Panc1 (cell line): ENCODE results near the gene FITM2. TPM values are rescaled to one million over a fixed set of nuclear protein-coding genes. Genes with fewer than 3 reads are reported as not detected.
"Not testable (repeated sequence)": the region's sequence is repeated elsewhere in the genome, so short reads cannot be mapped to it uniquely, and the experiment has no call there.

Source experiments
- ATAC-seq: fragments of 200-7000 bp; cut with Tn5 transposase; 2 replicates; pipeline ENCODE4 v1.9.1; 2020; ENCODE audit warnings: mild to moderate bottlenecking, moderate library complexity
- BruUV-seq: library from RNA; stranded (reverse); fragments of 400-500 nt; replicated peaks from 2 replicates; lab custom pipeline; 2021; lab: Mats Ljungman, UMichigan
- CTCF ChIA-PET: fragments of 300-600 bp; sonication (Branson Sonifier 250); formaldehyde crosslinking; loops from one replicate; lab custom pipeline; 2022; ENCODE audit warnings: antibody characterized with exemption; lab: Charles Lee
- POLR2A ChIA-PET: fragments of 300-600 bp; sonication (Branson Sonifier 250); formaldehyde crosslinking; loops from one replicate; lab custom pipeline; 2022; ENCODE audit warnings: antibody characterized with exemption; lab: Charles Lee
- DNase-seq: peaks from one replicate; pipeline ENCODE4 v3.0.0-alpha.2; 2010; ENCODE audit warnings: low read depth, low spot score
- H3K27ac ChIP-seq: 2 replicates; pipeline ENCODE4 v1.5.1; 2011; ENCODE audit warnings: mild to moderate bottlenecking, low read length, inconsistent platforms
- H3K27me3 ChIP-seq: fragments of 200-500 bp; sonication (Bioruptor generic); 2 replicates; pipeline ENCODE4 v1.6.0; 2014; ENCODE audit warnings: low read length, inconsistent platforms; ENCODE audit not compliant: control insufficient read depth, insufficient read depth
- H3K36me3 ChIP-seq: fragments of 200-500 bp; sonication (Bioruptor generic); 2 replicates; pipeline ENCODE4 v1.5.1; 2014; ENCODE audit warnings: inconsistent platforms, mild to moderate bottlenecking, low read length, moderate library complexity; ENCODE audit not compliant: control insufficient read depth, insufficient read depth
- H3K4me1 ChIP-seq: 2 replicates; pipeline ENCODE4 v1.5.1; 2011; ENCODE audit warnings: inconsistent platforms, mild to moderate bottlenecking, low read length, moderate library complexity; ENCODE audit not compliant: control insufficient read depth, insufficient read depth
- H3K4me3 ChIP-seq, 2 experiments: 2 replicates each; pipeline ENCODE4 v1.5.1; 2011 to 2012; ENCODE audit warnings: low read depth in 2 of 2, low read length in 2 of 2, mild to moderate bottlenecking in 2 of 2, inconsistent platforms in 1 of 2, moderate library complexity in 1 of 2
- H3K9me3 ChIP-seq: fragments of 200-500 bp; sonication (Bioruptor generic); 2 replicates; pipeline ENCODE4 v1.5.1; 2014; ENCODE audit warnings: low read depth, mild to moderate bottlenecking, inconsistent platforms, low read length, moderate library complexity; ENCODE audit not compliant: control insufficient read depth, insufficient read depth
- CTCF ChIP-seq: fragments of 450-650 bp; IDR thresholded peaks from 2 replicates; pipeline ENCODE4 v1.5.1; 2017; ENCODE audit warnings: mild to moderate bottlenecking
- POLR2AphosphoS5 ChIP-seq: IDR thresholded peaks from 2 replicates; pipeline ENCODE4 v1.6.1; 2012; ENCODE audit warnings: mild to moderate bottlenecking, low read depth, low read length, moderate library complexity
- SIN3A ChIP-seq: IDR thresholded peaks from 2 replicates; pipeline ENCODE4 v1.6.1; 2012; ENCODE audit warnings: low read depth, mild to moderate bottlenecking, low read length, moderate library complexity, borderline replicate concordance; ENCODE audit not compliant: insufficient read depth
- TCF7L2 ChIP-seq: IDR thresholded peaks from 2 replicates; pipeline ENCODE4 v1.6.1; 2011; ENCODE audit warnings: mild to moderate bottlenecking, low read depth, low read length, inconsistent platforms
- in situ Hi-C: cut with HindIII; loops from 2 replicates; pipeline ENCODE4 v1.10.0; 2016; ENCODE audit warnings: low sequenced_read_pairs, low pct_unique_long_range_greater_than_20kb
- intact Hi-C: fragments of 100-400 bp; cut with micrococcal nuclease; formaldehyde crosslinking; loops from one replicate; pipeline ENCODE4 v1.10.0; 2022; ENCODE audit not compliant: unreplicated experiment
- total RNA-seq: library from RNA; stranded (reverse); gene quantifications from one replicate; pipeline ENCODE4 v1.2.1, GENCODE V29; 2021; ENCODE audit not compliant: unreplicated experiment
- TF ChIP-seq, protein P1 (sequence below), 2 experiments: IDR thresholded peaks; 2 replicates each; pipeline ENCODE4 v1.6.1; 2011 to 2012; ENCODE audit warnings: low read depth in 2 of 2, control low read depth in 1 of 2, low read length in 1 of 2, mild to moderate bottlenecking in 1 of 2, moderate library complexity in 1 of 2; ENCODE audit not compliant: insufficient read depth in 1 of 2

The FITM2 gene
- total RNA-seq, 1 experiment from 2014 or later = 10.5 TPM

- Histone ChIP-seq H3K36me3 (no peaks in the 10 kb centered on the region), H3K27ac (no peak overlapping the region), H3K4me1 (no peaks in the 10 kb centered on the region), H3K4me3 (no peak overlapping the region), H3K27me3 (no peaks in the 10 kb centered on the region), H3K9me3 (no peaks in the 10 kb centered on the region)
- DNase-seq (no peak), ATAC-seq (no peak)
- intact Hi-C loops (no loop called here), in situ Hi-C loops (no loop called here)
- no peak for TF ChIP-seq SIN3A
- no peak for TF ChIP-seq POLR2AphosphoS5
- TF ChIP-seq, protein P1, sequence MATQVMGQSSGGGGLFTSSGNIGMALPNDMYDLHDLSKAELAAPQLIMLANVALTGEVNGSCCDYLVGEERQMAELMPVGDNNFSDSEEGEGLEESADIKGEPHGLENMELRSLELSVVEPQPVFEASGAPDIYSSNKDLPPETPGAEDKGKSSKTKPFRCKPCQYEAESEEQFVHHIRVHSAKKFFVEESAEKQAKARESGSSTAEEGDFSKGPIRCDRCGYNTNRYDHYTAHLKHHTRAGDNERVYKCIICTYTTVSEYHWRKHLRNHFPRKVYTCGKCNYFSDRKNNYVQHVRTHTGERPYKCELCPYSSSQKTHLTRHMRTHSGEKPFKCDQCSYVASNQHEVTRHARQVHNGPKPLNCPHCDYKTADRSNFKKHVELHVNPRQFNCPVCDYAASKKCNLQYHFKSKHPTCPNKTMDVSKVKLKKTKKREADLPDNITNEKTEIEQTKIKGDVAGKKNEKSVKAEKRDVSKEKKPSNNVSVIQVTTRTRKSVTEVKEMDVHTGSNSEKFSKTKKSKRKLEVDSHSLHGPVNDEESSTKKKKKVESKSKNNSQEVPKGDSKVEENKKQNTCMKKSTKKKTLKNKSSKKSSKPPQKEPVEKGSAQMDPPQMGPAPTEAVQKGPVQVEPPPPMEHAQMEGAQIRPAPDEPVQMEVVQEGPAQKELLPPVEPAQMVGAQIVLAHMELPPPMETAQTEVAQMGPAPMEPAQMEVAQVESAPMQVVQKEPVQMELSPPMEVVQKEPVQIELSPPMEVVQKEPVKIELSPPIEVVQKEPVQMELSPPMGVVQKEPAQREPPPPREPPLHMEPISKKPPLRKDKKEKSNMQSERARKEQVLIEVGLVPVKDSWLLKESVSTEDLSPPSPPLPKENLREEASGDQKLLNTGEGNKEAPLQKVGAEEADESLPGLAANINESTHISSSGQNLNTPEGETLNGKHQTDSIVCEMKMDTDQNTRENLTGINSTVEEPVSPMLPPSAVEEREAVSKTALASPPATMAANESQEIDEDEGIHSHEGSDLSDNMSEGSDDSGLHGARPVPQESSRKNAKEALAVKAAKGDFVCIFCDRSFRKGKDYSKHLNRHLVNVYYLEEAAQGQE (IDR thresholded peaks at IDR 0.05; ENCODE audit: insufficient read depth in 1 of 2, low read depth in 2 of 2, low read length in 1 of 2) = no peak
- no peak for TF ChIP-seq TCF7L2
- TF ChIP-seq CTCF = no peak
- ChIA-PET POLR2A (no interaction called here), CTCF (no interaction called here)
- no TSS peak for BruUV-seq
Measured at GRCh38 chr20:44328428-44328827, 17.4 kb upstream of the FITM2 start.

DNA sequence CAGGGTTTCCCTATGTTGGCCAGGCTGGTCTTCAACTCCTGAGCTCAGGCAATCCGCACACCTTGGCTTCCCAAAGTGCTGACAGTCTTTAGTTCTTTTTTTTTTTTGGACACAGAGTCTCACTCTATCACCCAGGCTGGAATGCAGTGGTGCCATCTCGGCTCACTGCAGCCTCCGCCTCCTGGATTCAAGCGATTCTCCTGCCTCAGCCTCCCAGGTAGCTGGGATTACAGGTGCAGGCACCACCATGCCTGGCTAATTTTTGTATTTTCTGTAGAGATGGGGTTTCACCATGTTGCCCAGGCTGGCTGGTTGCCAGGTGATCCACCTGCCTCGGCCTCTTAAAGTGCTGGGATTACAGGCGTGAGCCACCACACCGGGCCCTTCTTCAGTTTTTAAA is 16.7 kb upstream of the FITM2 start:
- in situ Hi-C loops, POLR2A ChIA-PET, H3K36me3 ChIP-seq, CTCF ChIA-PET, H3K27me3 ChIP-seq, BruUV-seq, intact Hi-C loops, H3K9me3 ChIP-seq, H3K4me1 ChIP-seq, ATAC-seq, H3K4me3 ChIP-seq, H3K27ac ChIP-seq, DNase-seq: not testable (repeated sequence)

GRCh38 chr20:44326391-44327159 is 15.6 kb upstream of the FITM2 start:
- Histone ChIP-seq H3K4me1 (no peaks in the 10 kb centered on the region), H3K27ac (no peak overlapping the region), H3K27me3 (no peaks in the 10 kb centered on the region), H3K4me3 (peak overlapping the region; percentile 12 to 20; a peak in 2 of 4 replicates), H3K36me3 (no peaks in the 10 kb centered on the region), H3K9me3 (no peaks in the 10 kb centered on the region)
- intact Hi-C loops (no loop called here), in situ Hi-C loops (no loop called here)
- CTCF ChIA-PET = interaction anchor here (0.6 to 0.7 kb wide), 2 partner anchors 16 to 1871 kb away, joined by 3 to 4 read pairs; partner anchors contain the start of gene FITM2
- ATAC-seq (0 out of 2 replicates have a peak, but pooled peaks have one; percentile 15), DNase-seq (no peak)
- POLR2A ChIA-PET = interaction anchor here (0.6 kb wide), 1 partner anchor 22 kb away, joined by 3 read pairs; no protein-coding TSS in a partner anchor
- BruUV-seq = no TSS peak
- TF ChIP-seq, protein P1 (IDR thresholded peaks at IDR 0.05; ENCODE audit: insufficient read depth in 1 of 2, low read depth in 2 of 2, low read length in 1 of 2) = no peak
- TF ChIP-seq POLR2AphosphoS5 = no peak
